ENCODE results near the gene HCST.

DNA sequence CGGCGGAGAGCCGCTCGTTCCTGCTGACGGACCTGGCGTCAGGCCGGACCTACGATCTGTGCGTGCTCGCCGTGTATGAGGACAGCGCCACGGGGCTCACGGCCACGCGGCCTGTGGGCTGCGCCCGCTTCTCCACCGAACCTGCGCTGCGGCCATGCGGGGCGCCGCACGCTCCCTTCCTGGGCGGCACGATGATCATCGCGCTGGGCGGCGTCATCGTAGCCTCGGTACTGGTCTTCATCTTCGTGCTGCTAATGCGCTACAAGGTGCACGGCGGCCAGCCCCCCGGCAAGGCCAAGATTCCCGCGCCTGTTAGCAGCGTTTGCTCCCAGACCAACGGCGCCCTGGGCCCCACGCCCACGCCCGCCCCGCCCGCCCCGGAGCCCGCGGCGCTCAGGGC, 42.2 kb downstream of the HCST start:
- no peak for TF ChIP-seq EP300 (IDR thresholded peaks at IDR 0.05)
- no peak for TF ChIP-seq POLR2A (IDR thresholded peaks at IDR 0.05)
- no peak for TF ChIP-seq CTCF (IDR thresholded peaks at IDR 0.05)
